ENCODE results near the gene HPS1.

- TF ChIP-seq CTCF (IDR thresholded peaks at IDR 0.05) (no peak), POLR2A (IDR thresholded peaks at IDR 0.05) (no peak)
These were observed 68.0 kb downstream of the HPS1 start for GRCh38 chr10:98378722-98379121.
